B cell (primary cell): ENCODE measurements around the gene RAB43.

Experiments
- CTCF ChIP-seq: fragments of 200-600 bp; IDR thresholded peaks from one replicate; pipeline ENCODE4 v1.8.0; 2022; ENCODE audit warnings: antibody characterized with exemption, mild to moderate bottlenecking
- EZH2 ChIP-seq: IDR thresholded peaks from 2 replicates; pipeline ENCODE4 v1.6.1; 2012; ENCODE audit warnings: borderline replicate concordance, low read depth, mild to moderate bottlenecking, moderate library complexity, low read length; ENCODE audit not compliant: insufficient read depth, poor library complexity, severe bottlenecking

- TF ChIP-seq EZH2 (no peak), CTCF (no peak)
Observed at GRCh38 chr3:129065016-129065719, 56.4 kb downstream of the RAB43 start.
